SU-DHL-6 (cell line): Measurements from ENCODE around the gene CXCR6.

Experiments
- H2AFZ ChIP-seq: fragments of 200-600 bp; sonication (generic); 2 replicates; pipeline ENCODE4 v1.6.1; 2014; ENCODE audit warnings: low read depth, mild to moderate bottlenecking, moderate library complexity, mixed read lengths, antibody characterized with exemption, low read length; ENCODE audit not compliant: severe bottlenecking
- H3F3A ChIP-seq: fragments of 200-600 bp; shearing (Covaris generic); 2 replicates; pipeline ENCODE4 v1.6.0; 2016; ENCODE audit warnings: antibody characterized with exemption, mild to moderate bottlenecking; ENCODE audit not compliant: insufficient read depth
- H3K27ac ChIP-seq: fragments of 200-600 bp; sonication (generic); 2 replicates; pipeline ENCODE4 v1.5.1; 2016; ENCODE audit warnings: low read depth, mild to moderate bottlenecking, low read length, moderate library complexity, mixed read lengths
- H3K27me3 ChIP-seq: fragments of 200-600 bp; sonication (generic), shearing (Covaris generic); 2 replicates; pipeline ENCODE4 v1.6.0; 2014; ENCODE audit warnings: mild to moderate bottlenecking, low read length
- H3K36me3 ChIP-seq: fragments of 200-600 bp; sonication (generic); 2 replicates; pipeline ENCODE4 v1.6.1; 2014; ENCODE audit warnings: mild to moderate bottlenecking, low read length, mixed read lengths
- H3K4me2 ChIP-seq: fragments of 300-600, 200-600 bp; shearing (Covaris generic), sonication (generic); 2 replicates; pipeline ENCODE4 v1.6.0; 2014; ENCODE audit warnings: low read length, low read depth, mild to moderate bottlenecking; ENCODE audit not compliant: poor library complexity, severe bottlenecking
- H3K4me3 ChIP-seq: fragments of 200-600 bp; sonication (generic); 2 replicates; pipeline ENCODE4 v1.5.1; 2014; ENCODE audit warnings: antibody characterized with exemption, low read length, mild to moderate bottlenecking, mixed read lengths; ENCODE audit not compliant: insufficient read depth, poor library complexity, severe bottlenecking
- H3K79me2 ChIP-seq: fragments of 200-600 bp; sonication (generic); 2 replicates; pipeline ENCODE4 v1.6.1; 2014; ENCODE audit warnings: mild to moderate bottlenecking, low read length, moderate library complexity; ENCODE audit not compliant: insufficient read depth
- H3K9ac ChIP-seq: fragments of 200-600 bp; sonication (generic); 2 replicates; pipeline ENCODE4 v1.7.0; 2014; ENCODE audit warnings: mild to moderate bottlenecking, low read length
- H3K9me2 ChIP-seq: fragments of 200-600 bp; sonication (generic); replicated peaks from 2 replicates; pipeline ENCODE4 v1.6.1; 2014; ENCODE audit warnings: low read length; ENCODE audit not compliant: insufficient read depth
- H3K9me3 ChIP-seq: fragments of 200-600 bp; sonication (generic); 2 replicates; pipeline ENCODE4 v1.6.1; 2014; ENCODE audit warnings: low read length, mixed read lengths; ENCODE audit not compliant: insufficient read depth
- H4K20me1 ChIP-seq: fragments of 200-600 bp; sonication (generic); 2 replicates; pipeline ENCODE4 v1.6.1; 2014; ENCODE audit warnings: low read depth, mild to moderate bottlenecking, antibody characterized with exemption, low read length, moderate library complexity, mixed read lengths
- EZH2phosphoT487 ChIP-seq: fragments of 200-600 bp; sonication (generic), shearing (Covaris generic); conservative IDR thresholded peaks from 2 replicates; pipeline ENCODE4 v1.6.1; 2018; ENCODE audit warnings: mild to moderate bottlenecking, antibody characterized with exemption, low read length, moderate library complexity, mixed read lengths
- TF ChIP-seq, protein P1 (sequence below): fragments of 200-600 bp; sonication (generic); IDR thresholded peaks from one replicate; pipeline ENCODE4 v1.5.1; 2017; ENCODE audit warnings: antibody characterized with exemption, mild to moderate bottlenecking, low read length, moderate library complexity; ENCODE audit not compliant: insufficient read depth, poor library complexity, severe bottlenecking

The CXCR6 gene

DNA sequence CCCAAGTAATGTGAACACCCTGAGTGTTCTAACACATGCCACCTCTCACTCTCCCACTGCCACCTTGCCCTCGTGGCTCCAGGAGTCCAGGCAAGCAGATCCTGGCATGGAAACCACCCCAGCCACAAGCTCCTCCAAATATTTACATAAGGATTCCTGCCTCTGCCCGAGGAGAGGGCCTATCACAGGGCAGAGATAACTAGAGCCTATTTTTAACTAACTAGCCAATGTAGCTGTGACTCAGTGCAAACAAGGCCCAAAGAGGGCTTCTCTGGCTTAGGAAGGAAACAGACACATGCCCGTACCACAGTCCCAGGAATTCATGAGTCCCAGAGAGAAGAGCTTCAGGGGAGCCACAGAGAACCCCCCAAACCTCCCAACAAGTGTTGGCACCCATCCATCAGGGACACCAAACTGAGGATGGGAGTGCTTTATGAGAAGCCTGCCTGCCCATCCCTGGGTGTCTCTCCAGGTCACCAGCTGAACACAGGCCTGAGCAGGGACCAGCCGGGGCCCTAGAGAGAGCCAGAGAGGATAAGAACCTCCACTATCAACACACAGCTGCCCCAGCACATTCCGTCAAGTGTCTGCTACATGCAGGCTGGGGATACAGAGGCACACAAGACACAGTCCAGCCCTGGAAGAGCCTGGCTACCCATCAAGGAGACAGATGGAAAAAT lies 43.2 kb downstream of the CXCR6 start:
- no peak overlapping the region for H3K4me3 ChIP-seq
- no peaks in the 10 kb centered on the region for H4K20me1 ChIP-seq
- no peaks in the 10 kb centered on the region for H3F3A ChIP-seq
- H3K79me2 ChIP-seq = peaks cover 39% of the 10 kb centered on the region
- H3K27ac ChIP-seq = no peak overlapping the region
- H3K27me3 ChIP-seq = no peaks in the 10 kb centered on the region
- H3K9me2 ChIP-seq = no peaks in the 10 kb centered on the region
- no peak for TF ChIP-seq EZH2phosphoT487
- TF ChIP-seq, protein P1, sequence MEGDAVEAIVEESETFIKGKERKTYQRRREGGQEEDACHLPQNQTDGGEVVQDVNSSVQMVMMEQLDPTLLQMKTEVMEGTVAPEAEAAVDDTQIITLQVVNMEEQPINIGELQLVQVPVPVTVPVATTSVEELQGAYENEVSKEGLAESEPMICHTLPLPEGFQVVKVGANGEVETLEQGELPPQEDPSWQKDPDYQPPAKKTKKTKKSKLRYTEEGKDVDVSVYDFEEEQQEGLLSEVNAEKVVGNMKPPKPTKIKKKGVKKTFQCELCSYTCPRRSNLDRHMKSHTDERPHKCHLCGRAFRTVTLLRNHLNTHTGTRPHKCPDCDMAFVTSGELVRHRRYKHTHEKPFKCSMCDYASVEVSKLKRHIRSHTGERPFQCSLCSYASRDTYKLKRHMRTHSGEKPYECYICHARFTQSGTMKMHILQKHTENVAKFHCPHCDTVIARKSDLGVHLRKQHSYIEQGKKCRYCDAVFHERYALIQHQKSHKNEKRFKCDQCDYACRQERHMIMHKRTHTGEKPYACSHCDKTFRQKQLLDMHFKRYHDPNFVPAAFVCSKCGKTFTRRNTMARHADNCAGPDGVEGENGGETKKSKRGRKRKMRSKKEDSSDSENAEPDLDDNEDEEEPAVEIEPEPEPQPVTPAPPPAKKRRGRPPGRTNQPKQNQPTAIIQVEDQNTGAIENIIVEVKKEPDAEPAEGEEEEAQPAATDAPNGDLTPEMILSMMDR = no peak
- H3K9ac ChIP-seq = no peak overlapping the region
- no peak overlapping the region for H2AFZ ChIP-seq
- no peaks in the 10 kb centered on the region for H3K9me3 ChIP-seq
- 0 out of 2 replicates have a peak, but pooled peaks cover 2% of the 10 kb centered on the region for H3K36me3 ChIP-seq
- H3K4me2 ChIP-seq = no peak overlapping the region

DNA sequence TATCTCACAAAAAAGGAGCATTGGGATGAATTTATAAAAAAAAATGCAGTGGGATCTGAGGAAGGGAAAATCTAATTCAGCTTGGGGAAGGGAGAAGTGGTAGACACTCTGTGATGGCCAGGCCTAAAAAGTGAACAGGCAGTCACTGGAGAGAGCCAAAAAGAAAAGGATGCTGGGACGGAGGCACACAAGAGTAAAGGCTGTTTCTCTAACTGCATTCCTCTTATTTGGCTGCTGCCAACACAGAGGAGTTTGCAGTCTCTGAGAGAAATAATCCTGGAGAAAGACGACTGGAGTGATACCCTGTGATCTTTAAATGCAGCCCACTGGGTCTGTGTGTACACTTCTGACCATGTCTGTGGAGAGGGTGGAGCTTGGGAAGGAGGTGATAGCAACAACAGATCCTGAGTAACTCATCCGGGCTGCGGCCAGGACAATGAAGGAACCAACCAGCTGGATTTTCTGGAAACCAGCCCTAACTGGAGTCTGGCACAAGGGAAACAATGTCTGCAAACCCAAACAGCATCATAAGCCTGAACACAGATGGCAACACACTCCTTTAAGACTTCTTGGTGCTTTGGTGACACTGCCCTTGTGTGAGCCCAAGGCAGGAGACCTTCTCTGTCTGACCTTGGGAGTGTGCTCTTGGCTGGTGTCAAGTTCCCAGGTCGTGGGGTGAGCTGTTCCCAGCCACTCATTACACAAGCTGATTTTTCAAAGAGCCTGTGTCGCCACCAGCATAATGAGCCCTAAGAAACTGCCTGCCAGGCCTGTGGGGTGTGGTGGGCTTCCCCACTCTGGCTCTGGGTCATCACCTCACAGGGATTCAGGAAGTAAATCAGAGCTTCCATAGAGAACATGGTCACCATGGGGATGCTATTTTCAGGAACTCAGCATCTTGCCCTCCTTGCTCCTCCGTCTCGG lies 44.4 kb downstream of the CXCR6 start:
- Histone ChIP-seq H3K9ac (no peak overlapping the region), H4K20me1 (no peaks in the 10 kb centered on the region), H3K4me3 (no peak overlapping the region), H3F3A (no peaks in the 10 kb centered on the region), H3K9me3 (no peaks in the 10 kb centered on the region), H3K36me3 (0 out of 2 replicates have a peak, but pooled peaks cover 2% of the 10 kb centered on the region), H3K27ac (no peak overlapping the region), H3K9me2 (no peaks in the 10 kb centered on the region), H3K27me3 (no peaks in the 10 kb centered on the region), H3K79me2 (peaks cover 48% of the 10 kb centered on the region), H3K4me2 (no peak overlapping the region), H2AFZ (no peak overlapping the region)
- TF ChIP-seq, protein P1 = no peak
- no peak for TF ChIP-seq EZH2phosphoT487

DNA sequence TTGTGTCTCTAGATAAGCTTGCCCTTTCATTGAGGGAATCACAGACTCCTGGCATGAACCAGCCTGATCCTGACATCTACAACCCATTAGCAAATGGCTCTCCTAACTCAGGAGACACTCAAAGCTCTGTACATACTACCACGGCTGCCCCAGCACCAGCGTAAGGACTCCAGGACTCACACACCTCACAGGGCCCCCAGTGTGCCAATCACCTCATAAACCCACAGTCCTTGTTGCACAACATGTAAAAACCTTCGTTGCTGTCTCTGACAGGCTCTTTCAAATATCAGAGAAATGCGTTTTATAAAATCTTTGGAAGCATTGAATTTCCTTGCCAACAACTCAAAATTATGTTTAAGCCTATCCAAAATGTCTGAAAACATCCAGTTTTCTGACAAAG lies 45.1 kb downstream of the CXCR6 start:
- no peak overlapping the region for H3K4me2 ChIP-seq
- H2AFZ ChIP-seq = no peak overlapping the region
- H3K9me2 ChIP-seq = no peaks in the 10 kb centered on the region
- H3K9ac ChIP-seq = no peak overlapping the region
- H3K9me3 ChIP-seq = no peaks in the 10 kb centered on the region
- H3K36me3 ChIP-seq = no peaks in the 10 kb centered on the region
- no peak overlapping the region for H3K27ac ChIP-seq
- H3F3A ChIP-seq = no peaks in the 10 kb centered on the region
- no peaks in the 10 kb centered on the region for H4K20me1 ChIP-seq
- TF ChIP-seq, protein P1 = no peak
- TF ChIP-seq EZH2phosphoT487 = no peak
- no peaks in the 10 kb centered on the region for H3K27me3 ChIP-seq
- H3K79me2 ChIP-seq = peaks cover 55% of the 10 kb centered on the region
- no peak overlapping the region for H3K4me3 ChIP-seq
